ENCODE results near the gene COPS8.

Gene COPS8

GRCh38 chr2:237064203-237065070, 21.3 kb upstream of the COPS8 start:
- no peak for TF ChIP-seq CTCF (IDR thresholded peaks at IDR 0.05; ENCODE audit: low read length, missing control alignments)
- DNase-seq (ENCODE audit: low read depth) = no peak
- no peak overlapping the region for H3K4me3 ChIP-seq (replicated peaks; ENCODE audit: low read depth, low read length)

GRCh38 chr2:237065071-237065377, 20.7 kb upstream of the COPS8 start:
- H3K4me3 ChIP-seq (replicated peaks; ENCODE audit: low read depth, low read length) = no peak overlapping the region
- no peak for DNase-seq (ENCODE audit: low read depth)
- TF ChIP-seq CTCF (IDR thresholded peaks at IDR 0.05; ENCODE audit: low read length, missing control alignments) = no peak

GRCh38 chr2:237066396-237066795, 19.3 kb upstream of the COPS8 start:
- no peak for TF ChIP-seq CTCF (IDR thresholded peaks at IDR 0.05; ENCODE audit: low read length, missing control alignments)
- no peak overlapping the region for H3K4me3 ChIP-seq (replicated peaks; ENCODE audit: low read depth, low read length)
- no peak for DNase-seq (ENCODE audit: low read depth)

- no peak overlapping the region for H3K4me3 ChIP-seq (replicated peaks; ENCODE audit: low read depth, low read length)
- DNase-seq (ENCODE audit: low read depth) = peak; percentile 66
- TF ChIP-seq CTCF (IDR thresholded peaks at IDR 0.05; ENCODE audit: low read length, missing control alignments) = peak; percentile 45
Observed at GRCh38 chr2:237068005-237068576, 17.6 kb upstream of the COPS8 start.

GRCh38 chr2:237072067-237072931, 13.4 kb upstream of the COPS8 start:
- DNase-seq (ENCODE audit: low read depth) = peak; percentile 77
- H3K4me3 ChIP-seq (replicated peaks; ENCODE audit: low read depth, low read length) = no peak overlapping the region
- TF ChIP-seq CTCF (IDR thresholded peaks at IDR 0.05; ENCODE audit: low read length, missing control alignments) = peak; percentile 94

GRCh38 chr2:237073552-237073951, 12.1 kb upstream of the COPS8 start:
- DNase-seq (ENCODE audit: low read depth) = peak; percentile 89
- no peak overlapping the region for H3K4me3 ChIP-seq (replicated peaks; ENCODE audit: low read depth, low read length)
- no peak for TF ChIP-seq CTCF (IDR thresholded peaks at IDR 0.05; ENCODE audit: low read length, missing control alignments)

All from fibroblast of pulmonary artery (primary cell).